CD8-positive, alpha-beta memory T cell (primary cell): ENCODE results near the gene VSTM2B. TPM values are rescaled to one million over a fixed set of nuclear protein-coding genes. Genes with fewer than 3 reads are reported as not detected.

ENCODE experiments used
- CTCF ChIA-PET: fragments of 350-600 bp; sonication (Branson Sonifier 250); formaldehyde crosslinking; loops from one replicate; lab custom pipeline; 2021; ENCODE audit warnings: antibody characterized with exemption; lab: Charles Lee
- POLR2A ChIA-PET: fragments of 350-600 bp; sonication (Branson Sonifier 250); formaldehyde crosslinking; loops from one replicate; lab custom pipeline; 2021; ENCODE audit warnings: antibody characterized with exemption; lab: Charles Lee
- DNase-seq, 5 donors: peaks; one replicate each; pipeline versions ENCODE4 v3.0.0 to v3.0.0-alpha.2; 2020 to 2022; ENCODE audit warnings: mixed read lengths in 1 of 5
- H3K27ac ChIP-seq: one replicate; pipeline ENCODE4 v1.7.0; 2013; ENCODE audit warnings: low read depth, mild to moderate bottlenecking, low read length, moderate library complexity
- H3K27me3 ChIP-seq: 2 replicates; pipeline ENCODE4 v1.7.0; 2013; ENCODE audit warnings: low read length, mild to moderate bottlenecking; ENCODE audit not compliant: insufficient read depth, poor library complexity, severe bottlenecking
- H3K36me3 ChIP-seq: 2 replicates; pipeline ENCODE4 v1.7.0; 2013; ENCODE audit warnings: mild to moderate bottlenecking, low read length, moderate library complexity; ENCODE audit not compliant: insufficient read depth
- H3K4me1 ChIP-seq: 2 replicates; pipeline ENCODE4 v1.7.0; 2013; ENCODE audit warnings: mild to moderate bottlenecking, low read length, moderate library complexity; ENCODE audit not compliant: insufficient read depth
- H3K4me3 ChIP-seq: 2 replicates; pipeline ENCODE4 v1.7.0; 2013; ENCODE audit warnings: mild to moderate bottlenecking, low read length
- H3K9me3 ChIP-seq: 2 replicates; pipeline ENCODE4 v1.7.0; 2013; ENCODE audit warnings: mild to moderate bottlenecking, low read length
- H3K27ac Mint-ChIP-seq, 8 donors: one replicate each; pipeline ENCODE4 v1.8.0; 2020 to 2021; ENCODE audit warnings: mixed read lengths in 8 of 8, mild to moderate bottlenecking in 6 of 8, inconsistent platforms in 3 of 8, moderate library complexity in 3 of 8
- H3K27me3 Mint-ChIP-seq, 2 donors: one replicate each; pipeline ENCODE4 v1.8.0; 2020 to 2021; ENCODE audit warnings: mixed read lengths in 2 of 2, mild to moderate bottlenecking in 1 of 2, moderate library complexity in 1 of 2
- H3K36me3 Mint-ChIP-seq, 3 donors: one replicate each; pipeline ENCODE4 v1.8.0; 2020 to 2021; ENCODE audit warnings: mixed read lengths in 3 of 3, inconsistent platforms in 1 of 3, mild to moderate bottlenecking in 1 of 3
- H3K4me1 Mint-ChIP-seq, 3 donors: one replicate each; pipeline ENCODE4 v1.8.0; 2020 to 2021; ENCODE audit warnings: mixed read lengths in 3 of 3, inconsistent platforms in 1 of 3, mild to moderate bottlenecking in 1 of 3
- H3K4me3 Mint-ChIP-seq, 7 donors: one replicate each; pipeline ENCODE4 v1.8.0; 2020 to 2021; ENCODE audit warnings: mixed read lengths in 7 of 7, mild to moderate bottlenecking in 6 of 7, moderate library complexity in 4 of 7, inconsistent platforms in 2 of 7
- H3K9me3 Mint-ChIP-seq, 5 donors: one replicate each; pipeline ENCODE4 v1.8.0; 2020 to 2022; ENCODE audit warnings: mixed read lengths in 5 of 5, mild to moderate bottlenecking in 3 of 5, moderate library complexity in 2 of 5, inconsistent platforms in 1 of 5
- polyA plus RNA-seq: library from polyadenylated mRNA; unstranded; fragments of 300-500 nt; fragmentation: Illumina TruSeq; gene quantifications from one replicate; pipeline ENCODE4 v1.2.3, GENCODE V29; 2021
- total RNA-seq, 2 experiments: library from RNA; stranded (reverse); gene quantifications; one replicate each; pipeline ENCODE4 v1.2.3, GENCODE V29; 2021

VSTM2B gene
- total and polyA plus RNA-seq, 3 experiments from 2014 or later = not detected

GRCh38 chr19:29588095-29588494, 62.3 kb downstream of the VSTM2B start:
- Mint-ChIP-seq H3K4me3 (peak overlapping the region in 1 of 7 donors; percentile 59), H3K36me3 (peaks cover 0 to 5% (median 0%) of the 10 kb centered on the region in 3 donors), H3K27me3 (peaks cover 8 to 12% of the 10 kb centered on the region in 2 donors), H3K27ac (peak overlapping the region in 7 of 8 donors; percentile 28 to 92 (median 80)), H3K4me1 (peaks cover 16 to 30% (median 30%) of the 10 kb centered on the region in 3 donors), H3K9me3 (no peaks in the 10 kb centered on the region)
- Histone ChIP-seq H3K36me3 (no peaks in the 10 kb centered on the region), H3K4me1 (peaks cover 9% of the 10 kb centered on the region), H3K9me3 (no peaks in the 10 kb centered on the region), H3K27me3 (peaks cover 4% of the 10 kb centered on the region), H3K27ac (no peak overlapping the region), H3K4me3 (no peak overlapping the region)
- ChIA-PET CTCF (interaction anchor here (1.0 to 1.7 kb wide), 6 partner anchors 9 to 106 kb away, joined by 3 to 10 read pairs (median 4); partner anchors contain the start of gene POP4), POLR2A (interaction anchor here (1.7 kb wide), 1 partner anchor 18 kb away, joined by 14 read pairs; the partner anchor contains the start of gene POP4)
- no peak for DNase-seq

GRCh38 chr19:29590278-29590677, 64.5 kb downstream of the VSTM2B start:
- Mint-ChIP-seq H3K27ac (no peak overlapping the region), H3K9me3 (no peaks in the 10 kb centered on the region), H3K4me1 (peaks cover 14 to 22% (median 18%) of the 10 kb centered on the region in 3 donors), H3K36me3 (no peaks in the 10 kb centered on the region), H3K27me3 (peaks cover 19 to 25% of the 10 kb centered on the region in 2 donors), H3K4me3 (no peak overlapping the region)
- Histone ChIP-seq H3K27me3 (peaks cover 9% of the 10 kb centered on the region), H3K27ac (no peak overlapping the region), H3K4me3 (no peak overlapping the region), H3K9me3 (no peaks in the 10 kb centered on the region), H3K36me3 (no peaks in the 10 kb centered on the region), H3K4me1 (peaks cover 9% of the 10 kb centered on the region)
- CTCF ChIA-PET = interaction anchor here (1.5 kb wide), 1 partner anchor 21 kb away, joined by 4 read pairs; no protein-coding TSS in a partner anchor
- no peak for DNase-seq
- POLR2A ChIA-PET = no interaction called here

- no peaks in the 10 kb centered on the region for H3K36me3 Mint-ChIP-seq
- H3K27ac Mint-ChIP-seq = peak overlapping the region in 1 of 8 donors; percentile 19
- CTCF ChIA-PET = no interaction called here
- no peaks in the 10 kb centered on the region for H3K9me3 Mint-ChIP-seq
- peaks cover 19 to 30% of the 10 kb centered on the region in 2 donors for H3K27me3 Mint-ChIP-seq
- POLR2A ChIA-PET = no interaction called here
- Histone ChIP-seq H3K4me3 (no peak overlapping the region), H3K9me3 (no peaks in the 10 kb centered on the region), H3K36me3 (no peaks in the 10 kb centered on the region), H3K27me3 (peaks cover 9% of the 10 kb centered on the region), H3K27ac (no peak overlapping the region), H3K4me1 (peaks cover 9% of the 10 kb centered on the region)
- no peak for DNase-seq
- H3K4me3 Mint-ChIP-seq = no peak overlapping the region
- peaks cover 12 to 20% (median 16%) of the 10 kb centered on the region in 3 donors for H3K4me1 Mint-ChIP-seq
Measured at GRCh38 chr19:29591670-29592069, 65.9 kb downstream of the VSTM2B start.

- ChIA-PET CTCF (no interaction called here), POLR2A (no interaction called here)
- Histone ChIP-seq H3K27ac (no peak overlapping the region), H3K36me3 (no peaks in the 10 kb centered on the region), H3K4me3 (no peak overlapping the region), H3K9me3 (no peaks in the 10 kb centered on the region), H3K4me1 (no peaks in the 10 kb centered on the region), H3K27me3 (peaks cover 9% of the 10 kb centered on the region)
- Mint-ChIP-seq H3K4me3 (no peak overlapping the region), H3K4me1 (no peaks in the 10 kb centered on the region), H3K27me3 (peaks cover 19 to 36% of the 10 kb centered on the region in 2 donors), H3K27ac (peak overlapping the region in 1 of 8 donors; percentile 51), H3K36me3 (no peaks in the 10 kb centered on the region), H3K9me3 (no peaks in the 10 kb centered on the region)
- no peak for DNase-seq
Measured at GRCh38 chr19:29593869-29594268, 68.1 kb downstream of the VSTM2B start.

- Mint-ChIP-seq H3K4me3 (no peak overlapping the region), H3K4me1 (no peaks in the 10 kb centered on the region), H3K27me3 (peaks cover 21 to 33% of the 10 kb centered on the region in 2 donors), H3K27ac (no peak overlapping the region), H3K9me3 (no peaks in the 10 kb centered on the region), H3K36me3 (no peaks in the 10 kb centered on the region)
- DNase-seq = no peak
- CTCF ChIA-PET = interaction anchor here (1.3 to 2.9 kb wide), 5 partner anchors 9 to 331 kb away, joined by 3 to 10 read pairs (median 3); no protein-coding TSS in a partner anchor
- Histone ChIP-seq H3K4me1 (no peaks in the 10 kb centered on the region), H3K36me3 (no peaks in the 10 kb centered on the region), H3K9me3 (no peaks in the 10 kb centered on the region), H3K4me3 (no peak overlapping the region), H3K27ac (no peak overlapping the region), H3K27me3 (peaks cover 9% of the 10 kb centered on the region)
- POLR2A ChIA-PET = interaction anchor here (0.9 kb wide), 1 partner anchor 9 kb away, joined by 3 read pairs; no protein-coding TSS in a partner anchor
Measured at GRCh38 chr19:29596080-29596727, 70.4 kb downstream of the VSTM2B start.

GRCh38 chr19:29596885-29597525, 71.2 kb downstream of the VSTM2B start:
- Mint-ChIP-seq H3K9me3 (no peaks in the 10 kb centered on the region), H3K27me3 (peaks cover 19 to 25% of the 10 kb centered on the region in 2 donors), H3K27ac (no peak overlapping the region), H3K4me1 (no peaks in the 10 kb centered on the region), H3K36me3 (no peaks in the 10 kb centered on the region), H3K4me3 (no peak overlapping the region)
- Histone ChIP-seq H3K27ac (no peak overlapping the region), H3K36me3 (no peaks in the 10 kb centered on the region), H3K4me1 (no peaks in the 10 kb centered on the region), H3K9me3 (no peaks in the 10 kb centered on the region), H3K27me3 (peaks cover 9% of the 10 kb centered on the region), H3K4me3 (no peak overlapping the region)
- ChIA-PET POLR2A (no interaction called here), CTCF (interaction anchor here (1.3 to 2.9 kb wide), 5 partner anchors 10 to 332 kb away, joined by 3 to 10 read pairs (median 3); no protein-coding TSS in a partner anchor)
- DNase-seq = no peak

- Mint-ChIP-seq H3K27me3 (peaks cover 14 to 24% of the 10 kb centered on the region in 2 donors), H3K4me1 (no peaks in the 10 kb centered on the region), H3K4me3 (no peak overlapping the region), H3K9me3 (no peaks in the 10 kb centered on the region), H3K27ac (peak overlapping the region in 1 of 8 donors; percentile 58), H3K36me3 (no peaks in the 10 kb centered on the region)
- no peak overlapping the region for H3K27ac ChIP-seq
- ChIA-PET CTCF (interaction anchor here (2.9 kb wide), 1 partner anchor 11 kb away, joined by 10 read pairs; no protein-coding TSS in a partner anchor), POLR2A (no interaction called here)
- no peak for DNase-seq
- H3K4me3 ChIP-seq = no peak overlapping the region
- H3K9me3 ChIP-seq = no peaks in the 10 kb centered on the region
- H3K36me3 ChIP-seq = no peaks in the 10 kb centered on the region
- H3K27me3 ChIP-seq = peaks cover 5% of the 10 kb centered on the region
- H3K4me1 ChIP-seq = no peaks in the 10 kb centered on the region
Measured at GRCh38 chr19:29598036-29598435, 72.2 kb downstream of the VSTM2B start.

- Histone ChIP-seq H3K4me1 (no peaks in the 10 kb centered on the region), H3K27me3 (peaks cover 5% of the 10 kb centered on the region), H3K4me3 (no peak overlapping the region), H3K9me3 (no peaks in the 10 kb centered on the region), H3K27ac (no peak overlapping the region), H3K36me3 (no peaks in the 10 kb centered on the region)
- Mint-ChIP-seq H3K9me3 (no peaks in the 10 kb centered on the region), H3K4me3 (no peak overlapping the region), H3K36me3 (no peaks in the 10 kb centered on the region), H3K27ac (peak overlapping the region in 1 of 8 donors; percentile 58), H3K27me3 (peaks cover 13 to 24% of the 10 kb centered on the region in 2 donors), H3K4me1 (no peaks in the 10 kb centered on the region)
- POLR2A ChIA-PET = no interaction called here
- no peak for DNase-seq
- CTCF ChIA-PET = interaction anchor here (2.9 kb wide), 1 partner anchor 11 kb away, joined by 10 read pairs; no protein-coding TSS in a partner anchor
Measured at GRCh38 chr19:29598496-29598895, 72.7 kb downstream of the VSTM2B start.
